ENCODE results near the gene TMC7.

DNA sequence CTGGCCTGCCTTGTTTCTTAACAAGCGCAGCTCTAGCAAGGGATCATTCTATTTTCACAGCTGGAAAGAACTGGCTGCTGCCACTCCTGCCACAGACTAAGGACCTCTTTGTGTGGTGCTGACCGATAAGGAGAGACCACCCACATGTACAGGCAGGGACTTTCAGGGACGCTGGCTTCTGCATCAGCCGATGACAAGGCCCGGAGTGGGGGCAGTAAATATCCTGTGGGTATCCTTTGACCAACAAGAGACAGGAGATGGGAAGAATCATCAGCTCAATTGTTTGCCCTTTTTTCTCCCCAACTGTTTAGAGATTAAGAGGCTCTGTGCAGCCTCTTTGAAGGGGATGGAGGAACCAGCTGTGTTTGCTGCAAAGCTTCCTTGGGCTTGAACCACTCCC is 120.9 kb downstream of the TMC7 start:
- TF ChIP-seq POLR2AphosphoS5 (IDR thresholded peaks at IDR 0.05; ENCODE audit: insufficient read depth, low read depth, low read length) (no peak), MYC (IDR thresholded peaks at IDR 0.05; ENCODE audit: low read depth, low read length) (no peak)
- TF ChIP-seq, protein P1, sequence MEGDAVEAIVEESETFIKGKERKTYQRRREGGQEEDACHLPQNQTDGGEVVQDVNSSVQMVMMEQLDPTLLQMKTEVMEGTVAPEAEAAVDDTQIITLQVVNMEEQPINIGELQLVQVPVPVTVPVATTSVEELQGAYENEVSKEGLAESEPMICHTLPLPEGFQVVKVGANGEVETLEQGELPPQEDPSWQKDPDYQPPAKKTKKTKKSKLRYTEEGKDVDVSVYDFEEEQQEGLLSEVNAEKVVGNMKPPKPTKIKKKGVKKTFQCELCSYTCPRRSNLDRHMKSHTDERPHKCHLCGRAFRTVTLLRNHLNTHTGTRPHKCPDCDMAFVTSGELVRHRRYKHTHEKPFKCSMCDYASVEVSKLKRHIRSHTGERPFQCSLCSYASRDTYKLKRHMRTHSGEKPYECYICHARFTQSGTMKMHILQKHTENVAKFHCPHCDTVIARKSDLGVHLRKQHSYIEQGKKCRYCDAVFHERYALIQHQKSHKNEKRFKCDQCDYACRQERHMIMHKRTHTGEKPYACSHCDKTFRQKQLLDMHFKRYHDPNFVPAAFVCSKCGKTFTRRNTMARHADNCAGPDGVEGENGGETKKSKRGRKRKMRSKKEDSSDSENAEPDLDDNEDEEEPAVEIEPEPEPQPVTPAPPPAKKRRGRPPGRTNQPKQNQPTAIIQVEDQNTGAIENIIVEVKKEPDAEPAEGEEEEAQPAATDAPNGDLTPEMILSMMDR (IDR thresholded peaks at IDR 0.05; ENCODE audit: extremely low read depth in 1 of 2, insufficient read depth in 1 of 2, low read depth in 1 of 2, low read length in 2 of 2) = no peak
